D721Med (cell line): ENCODE measurements around the gene DIP2B.

Experiments used
- DNase-seq: peaks from one replicate; pipeline ENCODE4 v3.0.0; 2011; ENCODE audit warnings: low spot score; ENCODE audit not compliant: insufficient read length
- FAIRE-seq: peaks from 2 replicates; lab custom pipeline; 2011; peaks lifted over from hg19 to GRCh38; lab: Jason Lieb, UNC
- TF ChIP-seq, protein P1 (sequence below): IDR thresholded peaks from 2 replicates; pipeline ENCODE4 v1.5.1; 2012; ENCODE audit warnings: mild to moderate bottlenecking, control low read depth; ENCODE audit not compliant: insufficient read depth; ENCODE audit errors: missing control alignments

The DIP2B gene

DNA sequence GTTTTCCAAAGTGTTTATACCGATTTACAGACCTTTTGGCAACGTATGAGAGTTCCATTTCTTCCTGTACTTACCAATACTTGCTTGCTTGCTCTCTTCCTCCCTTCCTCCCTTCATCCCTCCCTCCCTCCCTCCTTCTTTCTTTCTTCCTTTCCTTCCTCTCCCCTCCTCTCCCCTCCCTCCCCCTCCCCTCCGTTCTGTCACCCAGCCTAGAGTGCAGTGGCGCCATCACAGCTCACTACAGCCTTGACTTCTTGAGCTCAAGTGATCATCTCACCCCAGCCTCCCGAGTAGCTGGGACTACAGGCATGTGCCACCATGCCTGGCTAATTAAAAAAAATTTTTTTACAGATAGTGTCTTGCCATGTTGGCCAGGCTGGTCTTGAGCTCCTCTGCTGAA is 40.4 kb downstream of the DIP2B start:
- DNase-seq (no peak), FAIRE-seq (no peak)

DNA sequence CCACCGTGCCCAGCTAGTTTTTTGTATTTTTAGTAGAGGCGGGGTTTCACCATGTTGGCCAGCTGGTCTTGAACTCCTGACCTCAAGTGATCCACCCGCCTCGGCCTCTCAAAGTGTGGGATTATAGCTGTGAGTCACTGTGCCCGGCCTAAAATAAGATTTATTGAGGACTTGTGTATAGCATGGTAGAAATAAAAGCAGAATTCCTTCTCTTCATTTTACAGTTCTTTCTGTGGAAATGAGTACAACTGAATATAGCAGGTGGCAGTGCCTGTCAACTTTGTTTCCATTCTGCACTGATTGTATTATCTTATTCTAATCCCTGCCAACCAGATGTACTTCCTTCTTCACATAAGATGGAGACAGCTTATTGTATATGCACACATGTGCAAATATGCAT is 41.0 kb downstream of the DIP2B start:
- TF ChIP-seq, protein P1, sequence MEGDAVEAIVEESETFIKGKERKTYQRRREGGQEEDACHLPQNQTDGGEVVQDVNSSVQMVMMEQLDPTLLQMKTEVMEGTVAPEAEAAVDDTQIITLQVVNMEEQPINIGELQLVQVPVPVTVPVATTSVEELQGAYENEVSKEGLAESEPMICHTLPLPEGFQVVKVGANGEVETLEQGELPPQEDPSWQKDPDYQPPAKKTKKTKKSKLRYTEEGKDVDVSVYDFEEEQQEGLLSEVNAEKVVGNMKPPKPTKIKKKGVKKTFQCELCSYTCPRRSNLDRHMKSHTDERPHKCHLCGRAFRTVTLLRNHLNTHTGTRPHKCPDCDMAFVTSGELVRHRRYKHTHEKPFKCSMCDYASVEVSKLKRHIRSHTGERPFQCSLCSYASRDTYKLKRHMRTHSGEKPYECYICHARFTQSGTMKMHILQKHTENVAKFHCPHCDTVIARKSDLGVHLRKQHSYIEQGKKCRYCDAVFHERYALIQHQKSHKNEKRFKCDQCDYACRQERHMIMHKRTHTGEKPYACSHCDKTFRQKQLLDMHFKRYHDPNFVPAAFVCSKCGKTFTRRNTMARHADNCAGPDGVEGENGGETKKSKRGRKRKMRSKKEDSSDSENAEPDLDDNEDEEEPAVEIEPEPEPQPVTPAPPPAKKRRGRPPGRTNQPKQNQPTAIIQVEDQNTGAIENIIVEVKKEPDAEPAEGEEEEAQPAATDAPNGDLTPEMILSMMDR, result no peak
- DNase-seq (no peak), FAIRE-seq (no peak)

More for the DNA sequence above, 40.4 kb downstream of the DIP2B start:
- TF ChIP-seq, protein P1, result no peak

DNA sequence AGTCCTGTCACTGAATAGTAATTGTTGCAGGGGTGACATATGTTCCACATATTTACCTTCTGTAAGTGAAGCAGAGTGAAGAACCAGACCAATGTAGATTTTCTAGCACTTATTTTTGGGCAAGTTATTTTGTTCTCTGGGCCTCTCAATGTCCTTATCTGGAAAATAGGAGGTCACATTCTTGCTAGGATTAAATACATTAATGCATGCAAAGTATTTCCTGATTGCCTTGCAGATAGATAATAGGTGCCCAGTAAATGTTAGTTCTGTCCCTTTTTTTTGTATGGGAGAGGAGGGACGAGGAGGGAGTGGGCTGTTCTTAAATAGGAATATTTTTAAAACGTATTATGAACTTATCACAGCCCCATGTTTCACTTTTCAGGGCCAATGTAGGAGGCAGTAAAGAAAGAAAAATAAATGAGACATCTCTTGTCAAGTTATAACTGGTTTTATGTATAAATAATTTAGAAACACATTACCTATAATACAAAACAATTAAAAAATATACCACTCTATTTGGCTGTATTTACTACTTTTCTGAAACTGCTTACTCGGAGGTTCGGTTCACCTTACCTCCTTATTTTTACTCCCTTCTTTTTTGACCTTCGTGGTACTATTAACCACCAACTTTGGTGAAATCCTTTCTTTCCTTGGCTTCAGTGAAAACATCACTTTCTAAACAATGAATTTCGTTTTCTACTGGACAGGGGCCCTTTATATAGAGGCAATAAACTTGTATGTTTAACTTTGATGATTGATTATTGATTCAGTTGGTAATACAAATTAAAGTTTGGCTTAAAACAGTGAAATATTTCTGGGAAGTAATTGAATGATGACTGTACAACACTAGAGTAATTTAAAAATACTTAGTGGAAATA is 41.9 kb downstream of the DIP2B start:
- TF ChIP-seq, protein P1, result no peak
- FAIRE-seq, result no peak
- DNase-seq, result no peak

DNA sequence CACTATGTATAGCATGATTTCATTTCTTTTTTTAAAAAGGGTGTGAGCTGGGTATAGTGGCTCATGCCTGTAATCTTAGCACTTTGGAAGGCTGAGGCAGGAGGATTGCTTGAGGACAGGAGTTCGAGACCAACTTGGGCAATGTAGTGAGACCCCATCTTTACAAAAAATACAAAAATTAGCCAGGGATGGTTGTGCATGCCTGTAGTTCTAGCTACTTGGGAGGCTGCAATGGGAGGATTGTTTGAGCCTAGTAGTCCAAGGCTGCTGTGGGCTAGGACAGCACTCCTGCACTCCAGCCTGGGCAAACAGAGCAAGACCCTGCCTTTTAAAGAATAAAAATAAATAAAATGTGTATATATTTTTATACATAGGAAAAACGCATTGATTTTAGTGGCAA is 43.0 kb downstream of the DIP2B start:
- no peak for FAIRE-seq

DNA sequence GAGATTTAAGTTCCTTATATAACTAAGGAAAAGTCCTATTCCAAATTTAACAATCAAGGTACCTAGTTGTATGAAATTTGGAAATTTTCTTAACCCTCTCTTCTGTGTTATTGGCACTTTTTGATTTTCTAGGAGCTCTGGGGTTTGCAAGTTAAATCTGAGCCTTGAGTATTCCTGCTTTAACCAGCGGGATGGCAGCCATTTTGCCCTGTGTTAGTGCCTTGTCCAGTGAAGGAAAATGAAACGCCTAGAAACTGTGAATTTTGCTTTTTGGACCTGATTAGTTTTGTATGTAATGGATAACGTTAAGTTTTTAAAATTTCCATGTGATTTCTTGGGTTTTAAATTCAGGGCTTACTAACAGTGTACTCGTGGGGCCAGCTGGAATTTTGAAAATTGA is 45.1 kb downstream of the DIP2B start:
- DNase-seq, result no peak
- no peak for FAIRE-seq
- TF ChIP-seq, protein P1, result no peak

More for the DNA sequence above, 43.0 kb downstream of the DIP2B start:
- DNase-seq, result no peak
- TF ChIP-seq, protein P1, result no peak

DNA sequence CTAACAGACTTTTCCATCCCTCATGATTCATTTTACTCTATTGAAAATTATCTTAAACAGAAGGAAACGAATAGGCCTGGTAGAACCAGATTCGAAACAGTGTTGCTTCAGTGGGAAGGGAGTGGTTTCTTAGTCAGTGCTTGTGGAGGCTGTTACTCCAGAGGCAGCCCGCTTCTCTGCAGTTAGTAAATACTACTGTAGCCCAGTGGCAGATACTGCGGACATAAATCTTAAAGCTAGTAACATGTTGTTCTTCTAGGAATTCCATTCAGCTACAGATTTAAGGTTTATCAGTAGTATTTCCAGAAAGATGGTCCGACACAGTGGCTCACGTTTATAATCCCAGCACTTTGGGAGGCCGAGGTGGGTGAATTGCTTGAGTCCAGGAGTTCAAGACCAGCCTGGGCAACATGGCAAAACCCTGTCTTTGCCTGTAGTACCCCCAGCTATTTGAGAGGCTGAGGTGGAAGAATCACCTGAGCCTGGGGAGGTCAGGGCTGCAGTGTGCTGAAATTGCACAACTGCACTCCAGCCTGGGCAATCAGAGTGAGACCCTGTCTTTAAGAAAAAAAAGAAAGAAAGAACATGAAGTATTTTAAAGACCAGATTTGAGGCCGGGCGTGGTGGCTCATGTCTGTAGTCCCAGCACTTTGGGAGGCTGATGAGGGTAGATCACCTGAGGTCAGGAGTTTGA is 45.9 kb downstream of the DIP2B start:
- DNase-seq, result no peak
- FAIRE-seq, result no peak
- TF ChIP-seq, protein P1, result no peak
